LNCAP (cell line): ENCODE data around the gene SMOC2.

Experiments
- TF ChIP-seq, protein P1 (sequence below): fragments of 450-650 bp; IDR thresholded peaks from 2 replicates; pipeline ENCODE4 v1.5.1; 2017; ENCODE audit warnings: mild to moderate bottlenecking

Gene SMOC2

DNA sequence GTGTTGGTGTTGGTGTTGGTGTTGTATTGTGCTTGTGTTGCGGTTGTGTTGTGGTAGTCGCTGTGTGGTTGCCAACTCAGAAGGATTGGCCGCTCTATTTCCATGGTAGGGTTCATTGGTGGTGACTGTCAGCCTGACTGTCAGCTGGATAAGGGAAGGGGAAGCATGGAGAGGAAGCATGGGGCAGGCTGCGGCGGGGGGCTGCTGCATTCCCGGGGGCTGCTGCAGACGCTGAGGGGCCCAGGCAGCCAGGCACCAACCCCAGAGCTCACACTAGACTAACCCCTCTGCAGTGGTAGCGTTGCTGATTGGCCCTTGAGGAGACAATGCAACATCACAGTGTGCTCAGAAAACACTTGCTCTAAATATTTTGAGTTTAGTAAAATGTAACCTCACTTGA, 199.2 kb downstream of the SMOC2 start:
- TF ChIP-seq, protein P1, sequence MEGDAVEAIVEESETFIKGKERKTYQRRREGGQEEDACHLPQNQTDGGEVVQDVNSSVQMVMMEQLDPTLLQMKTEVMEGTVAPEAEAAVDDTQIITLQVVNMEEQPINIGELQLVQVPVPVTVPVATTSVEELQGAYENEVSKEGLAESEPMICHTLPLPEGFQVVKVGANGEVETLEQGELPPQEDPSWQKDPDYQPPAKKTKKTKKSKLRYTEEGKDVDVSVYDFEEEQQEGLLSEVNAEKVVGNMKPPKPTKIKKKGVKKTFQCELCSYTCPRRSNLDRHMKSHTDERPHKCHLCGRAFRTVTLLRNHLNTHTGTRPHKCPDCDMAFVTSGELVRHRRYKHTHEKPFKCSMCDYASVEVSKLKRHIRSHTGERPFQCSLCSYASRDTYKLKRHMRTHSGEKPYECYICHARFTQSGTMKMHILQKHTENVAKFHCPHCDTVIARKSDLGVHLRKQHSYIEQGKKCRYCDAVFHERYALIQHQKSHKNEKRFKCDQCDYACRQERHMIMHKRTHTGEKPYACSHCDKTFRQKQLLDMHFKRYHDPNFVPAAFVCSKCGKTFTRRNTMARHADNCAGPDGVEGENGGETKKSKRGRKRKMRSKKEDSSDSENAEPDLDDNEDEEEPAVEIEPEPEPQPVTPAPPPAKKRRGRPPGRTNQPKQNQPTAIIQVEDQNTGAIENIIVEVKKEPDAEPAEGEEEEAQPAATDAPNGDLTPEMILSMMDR, result no peak

DNA sequence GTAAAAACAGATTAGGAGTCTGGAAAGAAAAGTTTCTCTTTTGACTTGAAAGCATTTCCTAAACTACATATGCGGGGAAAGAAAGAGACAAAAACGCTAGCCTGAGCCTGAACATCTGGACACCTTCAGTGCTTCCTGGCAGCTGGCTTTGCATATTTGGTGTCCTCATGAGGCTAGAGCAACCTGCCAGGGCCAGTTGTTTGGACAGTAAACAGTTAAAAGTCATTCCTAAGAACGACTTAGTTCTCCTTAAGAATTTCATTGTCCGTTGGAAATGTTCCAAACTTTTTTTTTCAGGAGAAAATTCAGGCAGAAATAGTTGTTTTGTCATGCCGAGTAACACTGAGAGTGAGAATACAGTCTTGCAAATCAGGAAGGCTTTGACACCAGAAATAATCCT, 199.8 kb downstream of the SMOC2 start:
- TF ChIP-seq, protein P1, result no peak

DNA sequence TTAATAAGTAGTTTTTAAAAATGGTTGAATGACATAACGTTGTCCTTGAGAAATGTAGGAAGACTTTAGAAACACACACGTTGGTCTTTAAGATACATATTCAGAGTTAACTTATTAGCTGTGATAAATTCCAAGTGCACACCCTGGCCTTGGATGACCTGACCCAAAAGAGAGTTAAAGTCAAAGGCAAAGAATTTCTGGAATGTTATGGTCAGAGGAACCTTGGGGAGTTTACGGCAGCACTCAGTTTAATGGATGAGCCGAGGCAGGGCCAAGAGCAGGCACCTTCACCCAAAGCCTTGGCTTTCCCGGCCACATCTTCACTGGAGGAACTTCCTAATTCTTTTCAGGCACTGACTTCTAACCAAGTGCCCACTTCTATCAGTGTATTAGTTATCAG, 200.5 kb downstream of the SMOC2 start:
- TF ChIP-seq, protein P1, result no peak

DNA sequence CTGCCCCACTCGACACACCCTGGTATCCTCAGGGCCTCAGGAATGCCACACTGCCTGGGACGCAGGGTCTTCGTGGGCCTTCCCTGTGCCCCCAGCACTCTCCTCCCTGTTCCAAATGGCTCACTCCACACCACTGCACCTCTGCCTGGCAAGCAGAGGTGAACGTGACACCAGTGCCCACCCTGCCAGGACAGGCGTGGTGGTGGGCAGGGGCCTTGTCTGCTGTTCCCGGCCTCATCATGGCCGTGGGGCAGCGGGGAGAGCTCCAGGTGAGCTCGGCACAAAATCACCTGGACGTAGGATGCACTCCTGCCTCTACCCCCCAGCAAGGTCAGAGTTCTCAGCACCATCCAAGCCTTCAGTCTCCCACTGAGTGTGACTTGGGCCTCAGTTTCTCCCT, 202.4 kb downstream of the SMOC2 start:
- TF ChIP-seq, protein P1, result no peak

DNA sequence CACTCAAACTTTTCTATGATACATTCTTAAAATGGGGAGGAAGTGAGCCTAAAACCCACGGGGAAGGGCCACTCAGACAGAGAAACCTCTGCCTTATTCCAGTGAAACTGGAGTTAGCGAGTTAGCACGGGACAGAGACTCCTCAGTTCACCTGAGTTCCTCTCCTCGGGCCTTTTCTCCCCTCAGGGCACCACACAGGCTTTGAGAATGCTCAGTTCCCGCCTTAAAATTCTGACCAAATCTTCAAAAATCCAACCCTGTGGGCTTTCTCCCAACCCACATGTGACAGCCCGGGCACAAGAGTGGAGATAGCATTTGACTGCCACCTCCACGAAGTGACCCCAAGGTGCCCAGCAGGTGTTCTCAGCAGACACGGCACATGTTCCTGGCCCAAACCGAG, 204.3 kb downstream of the SMOC2 start:
- TF ChIP-seq, protein P1, result no peak

DNA sequence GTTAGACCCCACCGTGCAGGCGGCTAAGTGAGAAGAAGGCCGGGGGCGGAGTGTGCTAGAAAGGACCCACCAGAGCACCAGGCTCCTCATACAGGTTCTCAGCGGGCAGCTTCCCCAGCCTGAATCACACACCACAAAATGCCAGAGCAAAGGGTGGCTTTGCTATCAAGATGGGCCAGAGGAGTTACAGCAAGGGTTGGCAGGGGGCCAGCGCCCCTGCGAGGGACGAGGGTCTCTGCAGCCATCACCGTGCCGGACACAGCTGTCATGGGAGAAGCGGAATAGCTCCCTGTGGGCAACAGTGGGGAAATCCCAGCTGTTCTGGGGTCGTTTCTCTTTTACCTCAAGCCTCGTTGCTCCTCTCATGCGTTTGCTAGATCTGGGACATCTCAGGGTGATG, 206.3 kb downstream of the SMOC2 start:
- TF ChIP-seq, protein P1, result no peak

DNA sequence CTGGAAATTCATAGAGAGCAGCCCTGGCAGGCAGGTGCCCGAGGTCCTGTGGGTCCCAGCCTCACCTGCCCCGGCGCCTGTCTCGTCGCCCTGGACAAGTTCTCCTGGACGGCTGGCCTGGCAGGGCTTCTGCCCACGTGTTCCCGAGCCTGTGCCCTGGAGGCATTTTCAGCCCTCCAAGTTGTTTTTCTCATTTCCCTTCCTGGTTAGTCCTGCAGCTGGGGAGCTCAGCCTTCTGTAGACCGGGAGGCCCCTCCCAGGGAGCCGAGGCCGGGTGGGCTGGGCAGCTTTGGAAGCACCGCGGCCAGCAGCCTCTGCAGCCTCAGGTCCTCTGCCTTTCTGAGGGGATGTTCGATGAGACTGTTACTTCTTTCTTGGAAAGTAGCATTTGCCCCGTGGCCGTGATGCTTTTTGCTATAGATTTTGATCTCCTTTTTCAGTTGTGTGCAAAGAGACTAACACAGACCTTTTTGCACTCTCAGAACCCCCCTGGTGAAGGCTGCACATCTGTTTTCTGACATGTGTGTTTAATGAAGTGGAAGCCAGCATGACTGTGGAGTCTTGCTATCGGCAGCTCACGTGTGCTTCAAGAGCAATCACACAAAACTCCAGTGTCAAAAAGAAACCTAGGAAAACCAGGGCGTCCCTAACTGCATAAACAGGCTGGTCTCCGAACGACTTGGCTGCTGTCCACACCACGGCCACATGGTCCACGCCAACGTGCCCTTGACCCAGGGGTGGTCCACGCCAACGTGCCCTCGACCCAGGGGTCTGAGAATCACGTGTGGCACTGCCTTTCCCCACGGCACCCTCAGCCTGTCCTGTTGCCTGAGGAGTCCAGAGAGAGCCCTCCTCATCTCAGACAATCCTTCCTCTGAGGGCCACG, 207.5 kb downstream of the SMOC2 start:
- TF ChIP-seq, protein P1, result no peak
